ENCODE measurements around the gene SEC14L2. TPM values are rescaled to one million over a fixed set of nuclear protein-coding genes. Genes with fewer than 3 reads are reported as not detected.

The SEC14L2 gene
- total and polyA plus RNA-seq, 2 donors (not counting 1 experiment from before 2014, with no cell fraction given), result 0.24 to 0.67 TPM

GRCh38 chr22:30455075-30455840, 58.4 kb downstream of the SEC14L2 start:
- Histone ChIP-seq H3K36me3 (replicated peaks in 1 of 2; ENCODE audit: control extremely low read depth in 1 of 2, control insufficient read depth in 1 of 2, extremely low read depth in 1 of 2, insufficient read depth in 2 of 2, low read length in 1 of 2) (no peaks in the 10 kb centered on the region), H3K9me3 (ENCODE audit: control extremely low read depth in 1 of 3, control insufficient read depth in 2 of 3, insufficient read depth in 1 of 3, low read length in 2 of 3) (peaks cover 0 to 5% (median 0%) of the 10 kb centered on the region in 3 donors), H2AFZ (ENCODE audit: insufficient read depth, low read depth, low read length, poor library complexity, severe bottlenecking) (no peak overlapping the region), H3K4me3 (ENCODE audit: control extremely low read depth in 1 of 5, extremely low read depth in 1 of 5, insufficient read depth in 1 of 5, low read depth in 2 of 5, low read length in 4 of 5) (no peak overlapping the region), H4K20me1 (ENCODE audit: control insufficient read depth, insufficient read depth, low read length, poor library complexity, severe bottlenecking) (no peaks in the 10 kb centered on the region), H3K9ac (ENCODE audit: low read length) (no peak overlapping the region), H3K4me2 (replicated peaks; ENCODE audit: low read depth, low read length, poor library complexity, severe bottlenecking) (no peak overlapping the region), H3K27me3 (replicated peaks in 1 of 4; ENCODE audit: control extremely low read depth in 1 of 4, control insufficient read depth in 3 of 4, insufficient read depth in 4 of 4, low read length in 3 of 4) (peaks cover 0 to 7% (median 0%) of the 10 kb centered on the region in 4 experiments), H3K27ac (ENCODE audit: low read length in 2 of 2) (no peak overlapping the region), H3K4me1 (ENCODE audit: control insufficient read depth in 2 of 2, insufficient read depth in 2 of 2, low read length in 2 of 2) (no peaks in the 10 kb centered on the region), H3K79me2 (ENCODE audit: control insufficient read depth, insufficient read depth, low read length) (no peaks in the 10 kb centered on the region)
- DNase-seq (no peak), ATAC-seq (ENCODE audit: low read depth) (no peak)
- intact Hi-C loops (cut with micrococcal nuclease), result no loop called here
- CTCF ChIA-PET, result no interaction called here
- TF ChIP-seq CTCF (IDR thresholded peaks at IDR 0.05) (no peak), EZH2 (IDR thresholded peaks at IDR 0.05; ENCODE audit: borderline replicate concordance, insufficient read depth, low read depth, low read length, poor library complexity, severe bottlenecking) (no peak)
- no peaks in the 10 kb centered on the region for H3K9me3 Mint-ChIP-seq (ENCODE audit: insufficient read depth)
- POLR2A ChIA-PET, result no interaction called here
- no peak overlapping the region for H3K4me3 Mint-ChIP-seq
- H3K4me1 Mint-ChIP-seq, result no peaks in the 10 kb centered on the region
- H3K27ac Mint-ChIP-seq, result no peak overlapping the region
- WGBS (ENCODE audit: insufficient coverage), result 98% methylated on average over 5 of the region's 8 CpGs
- peaks cover 27% of the 10 kb centered on the region for H3K27me3 Mint-ChIP-seq

GRCh38 chr22:30457981-30458380, 61.2 kb downstream of the SEC14L2 start:
- Mint-ChIP-seq H3K4me1 (no peaks in the 10 kb centered on the region), H3K27ac (no peak overlapping the region), H3K27me3 (peaks cover 29% of the 10 kb centered on the region), H3K9me3 (ENCODE audit: insufficient read depth) (no peaks in the 10 kb centered on the region), H3K4me3 (no peak overlapping the region)
- ChIA-PET CTCF (interaction anchor here (0.6 kb wide), 1 partner anchor 69 kb away, joined by 5 read pairs; no protein-coding TSS in a partner anchor), POLR2A (no interaction called here)
- DNase-seq (no peak), ATAC-seq (ENCODE audit: low read depth) (no peak)
- H3K4me3 ChIP-seq (ENCODE audit: control extremely low read depth in 1 of 5, extremely low read depth in 1 of 5, insufficient read depth in 1 of 5, low read depth in 2 of 5, low read length in 4 of 5), result no peak overlapping the region
- H3K4me1 ChIP-seq (ENCODE audit: control insufficient read depth in 2 of 2, insufficient read depth in 2 of 2, low read length in 2 of 2), result no peaks in the 10 kb centered on the region
- intact Hi-C loops (cut with micrococcal nuclease), result no loop called here
- H3K9me3 ChIP-seq (ENCODE audit: control extremely low read depth in 1 of 3, control insufficient read depth in 2 of 3, insufficient read depth in 1 of 3, low read length in 2 of 3), result peaks cover 0 to 5% (median 0%) of the 10 kb centered on the region in 3 donors
- 84% methylated on average over 8 of the region's 8 CpGs for WGBS (ENCODE audit: insufficient coverage)
- peaks cover 0 to 7% (median 1%) of the 10 kb centered on the region in 4 experiments for H3K27me3 ChIP-seq (replicated peaks in 1 of 4; ENCODE audit: control extremely low read depth in 1 of 4, control insufficient read depth in 3 of 4, insufficient read depth in 4 of 4, low read length in 3 of 4)
- H4K20me1 ChIP-seq (ENCODE audit: control insufficient read depth, insufficient read depth, low read length, poor library complexity, severe bottlenecking), result no peaks in the 10 kb centered on the region
- H3K79me2 ChIP-seq (ENCODE audit: control insufficient read depth, insufficient read depth, low read length), result no peaks in the 10 kb centered on the region
- no peak overlapping the region for H2AFZ ChIP-seq (ENCODE audit: insufficient read depth, low read depth, low read length, poor library complexity, severe bottlenecking)
- TF ChIP-seq CTCF (IDR thresholded peaks at IDR 0.05), result no peak
- TF ChIP-seq EZH2 (IDR thresholded peaks at IDR 0.05; ENCODE audit: borderline replicate concordance, insufficient read depth, low read depth, low read length, poor library complexity, severe bottlenecking), result no peak
- no peak overlapping the region for H3K27ac ChIP-seq (ENCODE audit: low read length in 2 of 2)
- H3K4me2 ChIP-seq (replicated peaks; ENCODE audit: low read depth, low read length, poor library complexity, severe bottlenecking), result no peak overlapping the region
- no peaks in the 10 kb centered on the region for H3K36me3 ChIP-seq (replicated peaks in 1 of 2; ENCODE audit: control extremely low read depth in 1 of 2, control insufficient read depth in 1 of 2, extremely low read depth in 1 of 2, insufficient read depth in 2 of 2, low read length in 1 of 2)
- H3K9ac ChIP-seq (ENCODE audit: low read length), result no peak overlapping the region
